K562 (cell line): Measurements from ENCODE around the gene MON2. TPM values are rescaled to one million over a fixed set of nuclear protein-coding genes. Genes with fewer than 3 reads are reported as not detected.
A peak's percentile ranks its signal among the peaks of the same experiment; 100 is the strongest.

ENCODE experiments used
- ATAC-seq: fragments of 200-7000 bp; cut with Tn5 transposase; 3 replicates; pipeline ENCODE4 v1.9.1; 2020; ENCODE audit warnings: moderate library complexity
- BruUV-seq: library from RNA; stranded (reverse); fragments of 400-500 nt; replicated peaks from 2 replicates; lab custom pipeline; 2021; lab: Mats Ljungman, UMichigan
- CTCF ChIA-PET: fragments of 300-600 bp; formaldehyde crosslinking; extraction: SDS; loops from one replicate; lab custom pipeline; 2021; ENCODE audit warnings: low intra/inter-chr PET ratio; lab: Yijun Ruan, JAX
- POLR2A ChIA-PET: fragments of 300-600, 350-650 bp; sonication (Branson Sonifier 250); formaldehyde crosslinking; extraction: SDS; loops from one replicate; lab custom pipeline; 2021; ENCODE audit warnings: antibody characterized with exemption, inconsistent platforms; lab: Yijun Ruan, JAX
- DNase-seq, 4 experiments: peaks; one replicate each; pipeline versions ENCODE4 v3.0.0 to v3.0.0-alpha.2; 2011 to 2018; ENCODE audit warnings: low spot score in 3 of 4, mixed read lengths in 3 of 4; ENCODE audit errors: extremely low read depth in 1 of 4
- FAIRE-seq: peaks from 2 replicates; lab custom pipeline; 2011; peaks lifted over from hg19 to GRCh38; lab: Jason Lieb, UNC
- H2AFZ ChIP-seq: 2 replicates; pipeline ENCODE4 v1.6.0; 2011; ENCODE audit warnings: low read depth, low read length, control low read depth, inconsistent platforms
- H3K27ac ChIP-seq: fragments of 200-600 bp; 3 replicates; pipeline ENCODE4 v1.8.0; 2011; ENCODE audit warnings: low read depth, mild to moderate bottlenecking, control low read depth, inconsistent platforms, low read length, moderate library complexity, mixed read lengths; ENCODE audit errors: extremely low read depth
- H3K27me3 ChIP-seq, 2 experiments: fragments of 300-600 bp in 1 of 2; 2 replicates in 1 of 2; 3 replicates in 1 of 2; pipeline versions ENCODE4 v1.6.0 to v1.8.0; 2011; ENCODE audit warnings: inconsistent platforms in 2 of 2, low read length in 2 of 2, mild to moderate bottlenecking in 1 of 2, mixed read lengths in 1 of 2, moderate library complexity in 1 of 2; ENCODE audit not compliant: control insufficient read depth in 2 of 2, insufficient read depth in 2 of 2
- H3K36me3 ChIP-seq: fragments of 300-600 bp; 3 replicates; pipeline ENCODE4 v1.8.0; 2011; ENCODE audit warnings: mild to moderate bottlenecking, low read length, inconsistent platforms; ENCODE audit not compliant: control insufficient read depth, insufficient read depth
- H3K4me1 ChIP-seq, 2 experiments: fragments of 200-600 bp in 1 of 2; replicated peaks in 1 of 2; 2 replicates in 1 of 2; 3 replicates in 1 of 2; pipeline versions ENCODE4 v1.5.1 to v1.8.0; 2011; ENCODE audit warnings: inconsistent platforms in 2 of 2, low read length in 2 of 2, mild to moderate bottlenecking in 1 of 2, mixed read lengths in 1 of 2, moderate library complexity in 1 of 2; ENCODE audit not compliant: control insufficient read depth in 2 of 2, insufficient read depth in 2 of 2
- H3K4me2 ChIP-seq: 2 replicates; pipeline ENCODE4 v1.6.1; 2011; ENCODE audit warnings: low read length, control low read depth, inconsistent platforms, mixed read lengths; ENCODE audit not compliant: insufficient read depth
- H3K4me3 ChIP-seq: fragments of 200-600 bp; sonication (generic), shearing (Covaris generic); 2 replicates; pipeline ENCODE4 v1.5.1; 2016; ENCODE audit warnings: control low read depth, inconsistent platforms
- H3K79me2 ChIP-seq: fragments of 200-600 bp; 3 replicates; pipeline ENCODE4 v1.8.0; 2011; ENCODE audit warnings: low read length, inconsistent platforms; ENCODE audit not compliant: control insufficient read depth, insufficient read depth
- H3K9ac ChIP-seq, 2 experiments: 2 replicates each; pipeline versions ENCODE4 v1.6.0 to v1.6.1; 2011; ENCODE audit warnings: low read depth in 2 of 2, low read length in 2 of 2, control low read depth in 1 of 2, inconsistent platforms in 1 of 2, mild to moderate bottlenecking in 1 of 2, mixed read lengths in 1 of 2; ENCODE audit not compliant: insufficient read depth in 1 of 2
- H3K9me1 ChIP-seq: one replicate; pipeline ENCODE4 v1.6.0; 2011; ENCODE audit warnings: inconsistent platforms, mild to moderate bottlenecking, low read length, moderate library complexity; ENCODE audit not compliant: control insufficient read depth, insufficient read depth
- H3K9me3 ChIP-seq: replicated peaks from 2 replicates; pipeline ENCODE4 v1.5.1; 2011; ENCODE audit warnings: low read depth, low read length, inconsistent platforms; ENCODE audit not compliant: control insufficient read depth, insufficient read depth
- H4K20me1 ChIP-seq: replicated peaks from 2 replicates; pipeline ENCODE4 v1.6.1; 2011; ENCODE audit warnings: low read length, inconsistent platforms, mixed read lengths; ENCODE audit not compliant: control insufficient read depth, insufficient read depth
- CC2D1A ChIP-seq: fragments of 450-650 bp; IDR thresholded peaks from 2 replicates; pipeline ENCODE4 v1.6.1; 2017; ENCODE audit warnings: mild to moderate bottlenecking
- EZH2 ChIP-seq: IDR thresholded peaks from 2 replicates; pipeline ENCODE4 v1.6.1; 2012; ENCODE audit warnings: low read depth, mild to moderate bottlenecking, inconsistent platforms, low read length, borderline replicate concordance
- FOXA1 ChIP-seq: fragments of 450-650 bp; IDR thresholded peaks from 2 replicates; pipeline ENCODE4 v1.6.1; 2016; ENCODE audit warnings: mild to moderate bottlenecking, borderline replicate concordance
- NCOA4 ChIP-seq: fragments of 450-650 bp; IDR thresholded peaks from 2 replicates; pipeline ENCODE4 v1.6.1; 2018; ENCODE audit warnings: mild to moderate bottlenecking; ENCODE audit not compliant: partially characterized antibody
- RB1 ChIP-seq: fragments of 450-650 bp; IDR thresholded peaks from 2 replicates; pipeline ENCODE4 v1.6.1; 2017; ENCODE audit warnings: low read depth, mild to moderate bottlenecking
- SNAPC5 ChIP-seq: fragments of 250-450 bp; sonication (Bioruptor Pico); IDR thresholded peaks from 2 replicates; pipeline ENCODE4 v1.8.0; 2021; ENCODE audit warnings: moderate library complexity, mild to moderate bottlenecking, inconsistent platforms
- SREBF1 ChIP-seq: fragments of 150-350 bp; IDR thresholded peaks from 2 replicates; pipeline ENCODE4 v1.6.1; 2014; ENCODE audit warnings: antibody characterized with exemption, low read depth, low read length, borderline replicate concordance
- ZFP1 ChIP-seq: fragments of 450-650 bp; formaldehyde crosslinking; IDR thresholded peaks from 2 replicates; pipeline ENCODE4 v1.4.0; 2020; ENCODE audit warnings: mild to moderate bottlenecking, mixed read lengths
- ZNF3 ChIP-seq: fragments of 250-450 bp; sonication (Bioruptor Pico); IDR thresholded peaks from 2 replicates; pipeline ENCODE4 v1.5.0; 2021; ENCODE audit warnings: mild to moderate bottlenecking, moderate library complexity
- WGBS: fragments of 100-300 bp; shearing (Covaris generic); methylation state at CpG from one replicate; pipeline ENCODE4 v1.1.6; 2016; ENCODE audit warnings: low coverage, mixed read lengths; ENCODE audit not compliant: insufficient coverage; ENCODE audit errors: missing lambda C conversion rate; 5-methylcytosine and 5-hydroxymethylcytosine counted together
- in situ Hi-C: fragments of 300-500 bp; cut with MboI; formaldehyde crosslinking; loops from 4 replicates; pipeline ENCODE4 v1.15.0; 2018; ENCODE audit warnings: inconsistent platforms, mixed read lengths
- intact Hi-C: fragments of 100-400 bp; cut with micrococcal nuclease; formaldehyde crosslinking; loops from 2 replicates; pipeline ENCODE4 v1.14.2; 2022
- polyA plus RNA-seq, 8 experiments: library from polyadenylated mRNA; depleted of rRNA in 4 of 8; stranded (reverse) in 5 of 8; unstranded in 3 of 8; fragments of >200 nt; fragmentation: Nextera tagmentation in 2 of 8; fragmentation: Illumina TruSeq in 1 of 8; extraction: Ambion mirVana in 2 of 8; extraction: Trizol in 1 of 8; gene quantifications; 2 replicates each; pipeline versions ENCODE4 v1.2.1 to v1.2.3, GENCODE V29; 2011 to 2014; ENCODE audit warnings: inconsistent platforms in 1 of 8, missing spikeins in 1 of 8
- total RNA-seq, 7 experiments: library from RNA; depleted of rRNA in 6 of 7; stranded (reverse); fragments of >200 nt in 6 of 7; fragmentation: Illumina TruSeq in 2 of 7; extraction: Trizol in 2 of 7; gene quantifications; 2 replicates each; pipeline versions ENCODE4 v1.2.1 to v1.2.3, GENCODE V29; 2011 to 2021; ENCODE audit warnings: low replicate concordance in 1 of 7
- TF ChIP-seq, protein P1 (sequence below), 2 experiments: IDR thresholded peaks; 2 replicates each; pipeline ENCODE4 v1.6.1; 2011; ENCODE audit warnings: borderline replicate concordance in 1 of 2, control low read depth in 1 of 2, low read depth in 1 of 2, low read length in 1 of 2, mild to moderate bottlenecking in 1 of 2, mixed read lengths in 1 of 2, moderate library complexity in 1 of 2; ENCODE audit not compliant: insufficient read depth in 1 of 2, insufficient read length in 1 of 2, poor library complexity in 1 of 2, severe bottlenecking in 1 of 2; ENCODE audit errors: extremely low read depth in 1 of 2

MON2 gene
- total and polyA plus RNA-seq, 9 of the 15 experiments (the other 6 are each of a cell fraction or from before 2014, with no cell fraction given), result 3.6 to 31.6 (median 16.8) TPM

DNA sequence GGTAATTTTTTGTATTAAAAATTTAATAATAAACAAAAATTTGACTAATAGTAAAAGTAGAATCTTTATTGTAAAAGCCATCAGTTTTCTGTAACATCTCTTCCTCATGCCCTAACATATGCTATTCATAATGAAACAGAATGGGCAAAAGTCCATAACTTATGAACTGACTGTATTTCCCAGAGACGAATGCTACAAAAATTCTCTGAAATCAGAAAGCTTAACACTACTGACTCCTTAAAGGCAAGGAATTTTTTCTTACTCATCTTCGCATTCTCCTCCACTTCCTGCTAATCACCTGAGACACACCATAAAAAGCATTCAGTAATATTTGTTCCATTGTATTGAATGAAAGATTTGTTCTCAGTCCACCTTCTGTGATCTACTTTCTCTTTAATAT is 17.6 kb downstream of the MON2 start:
- intact Hi-C loops (no loop called here), in situ Hi-C loops (no loop called here)
- Histone ChIP-seq H3K27me3 (no peaks in the 10 kb centered on the region), H3K9me3 (no peaks in the 10 kb centered on the region), H3K4me3 (no peak overlapping the region), H3K36me3 (peaks cover 12% of the 10 kb centered on the region), H3K4me2 (no peak overlapping the region), H3K79me2 (peaks cover 41% of the 10 kb centered on the region), H2AFZ (no peak overlapping the region), H3K27ac (no peak overlapping the region), H3K4me1 (no peaks in the 10 kb centered on the region), H3K9me1 (no peaks in the 10 kb centered on the region), H3K9ac (no peak overlapping the region), H4K20me1 (no peaks in the 10 kb centered on the region)
- ATAC-seq (no peak; the same call in 2 of the 3 replicates), DNase-seq (no peak), FAIRE-seq (peak; percentile 59)
- POLR2A ChIA-PET, result no interaction called here
- WGBS, result 88% methylated on average over 2 of the region's 2 CpGs
- TF ChIP-seq ZNF3 (CRISPR knock-in tag), result no peak
- TF ChIP-seq, protein P1, sequence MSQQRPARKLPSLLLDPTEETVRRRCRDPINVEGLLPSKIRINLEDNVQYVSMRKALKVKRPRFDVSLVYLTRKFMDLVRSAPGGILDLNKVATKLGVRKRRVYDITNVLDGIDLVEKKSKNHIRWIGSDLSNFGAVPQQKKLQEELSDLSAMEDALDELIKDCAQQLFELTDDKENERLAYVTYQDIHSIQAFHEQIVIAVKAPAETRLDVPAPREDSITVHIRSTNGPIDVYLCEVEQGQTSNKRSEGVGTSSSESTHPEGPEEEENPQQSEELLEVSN (IDR thresholded peaks at IDR 0.05; ENCODE audit: borderline replicate concordance in 1 of 2, extremely low read depth in 1 of 2, insufficient read depth in 1 of 2, insufficient read length in 1 of 2, low read depth in 1 of 2, low read length in 1 of 2, poor library complexity in 1 of 2, severe bottlenecking in 1 of 2), result no peak
- TF ChIP-seq SNAPC5, result no peak
- TF ChIP-seq FOXA1, result no peak
- TF ChIP-seq RB1, result no peak
- no peak for TF ChIP-seq ZFP1 (CRISPR knock-in tag)
- TF ChIP-seq NCOA4, result no peak
- TF ChIP-seq SREBF1, result no peak
- no peak for TF ChIP-seq EZH2
- TF ChIP-seq CC2D1A, result no peak
- CTCF ChIA-PET, result no interaction called here
- no TSS peak for BruUV-seq
